ENCODE measurements around the gene ACO1. TPM values are rescaled to one million over a fixed set of nuclear protein-coding genes. Genes with fewer than 3 reads are reported as not detected.
A peak's percentile ranks its signal among the peaks of the same experiment; 100 is the strongest.
"Not testable (repeated sequence)": the region's sequence is repeated elsewhere in the genome, so short reads cannot be mapped to it uniquely, and the experiment has no call there.

The ACO1 gene
- total RNA-seq = 13.9 TPM

DNA sequence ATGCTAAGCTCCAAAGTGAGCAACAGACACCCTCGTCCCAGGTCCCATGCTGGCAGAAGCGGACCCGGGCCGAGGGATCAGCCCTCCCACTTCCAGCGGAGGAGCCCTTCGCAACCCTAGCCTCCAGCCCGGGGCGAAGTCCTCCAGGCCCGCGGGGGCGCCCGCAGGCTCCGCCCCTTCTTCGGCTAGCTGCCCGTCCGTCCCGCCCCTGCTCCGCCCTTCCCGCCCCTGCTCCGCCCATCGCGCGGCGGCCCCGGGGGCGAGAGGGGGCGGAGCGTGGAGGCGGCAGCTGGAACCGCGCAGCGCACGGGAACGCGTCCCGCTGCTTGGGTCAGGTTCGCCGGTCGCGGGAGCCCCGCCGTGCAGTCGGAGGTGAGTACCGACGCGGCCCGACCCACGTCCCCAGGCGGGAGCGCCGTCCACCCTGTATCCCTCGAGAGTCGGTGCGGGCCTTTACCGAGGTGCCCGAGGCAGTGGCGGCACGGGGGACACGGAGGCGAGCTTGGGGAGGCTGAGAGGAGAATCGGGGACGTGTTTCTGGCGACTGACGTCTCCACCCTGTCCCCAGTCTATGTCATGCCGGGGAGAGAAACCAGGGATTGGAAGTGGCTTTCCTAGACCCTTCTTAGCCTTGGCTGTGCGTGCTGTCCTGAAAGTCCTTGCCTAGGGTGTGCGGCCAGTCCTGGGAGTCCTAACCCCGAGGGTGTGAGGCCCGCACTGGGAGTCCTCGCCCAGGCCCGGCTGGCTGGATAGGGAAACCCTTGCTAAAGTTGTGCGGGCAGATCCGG is at the start of gene ACO1:
ACO1 (plus strand) TSS at position 280 of the 788 bp plus-strand sequence. CDS start 20,864 bp downstream, outside the sequence.
- FAIRE-seq (no peak), DNase-seq (ENCODE audit: low spot score in 2 of 2) (peak; percentile 88 to 94)

DNA sequence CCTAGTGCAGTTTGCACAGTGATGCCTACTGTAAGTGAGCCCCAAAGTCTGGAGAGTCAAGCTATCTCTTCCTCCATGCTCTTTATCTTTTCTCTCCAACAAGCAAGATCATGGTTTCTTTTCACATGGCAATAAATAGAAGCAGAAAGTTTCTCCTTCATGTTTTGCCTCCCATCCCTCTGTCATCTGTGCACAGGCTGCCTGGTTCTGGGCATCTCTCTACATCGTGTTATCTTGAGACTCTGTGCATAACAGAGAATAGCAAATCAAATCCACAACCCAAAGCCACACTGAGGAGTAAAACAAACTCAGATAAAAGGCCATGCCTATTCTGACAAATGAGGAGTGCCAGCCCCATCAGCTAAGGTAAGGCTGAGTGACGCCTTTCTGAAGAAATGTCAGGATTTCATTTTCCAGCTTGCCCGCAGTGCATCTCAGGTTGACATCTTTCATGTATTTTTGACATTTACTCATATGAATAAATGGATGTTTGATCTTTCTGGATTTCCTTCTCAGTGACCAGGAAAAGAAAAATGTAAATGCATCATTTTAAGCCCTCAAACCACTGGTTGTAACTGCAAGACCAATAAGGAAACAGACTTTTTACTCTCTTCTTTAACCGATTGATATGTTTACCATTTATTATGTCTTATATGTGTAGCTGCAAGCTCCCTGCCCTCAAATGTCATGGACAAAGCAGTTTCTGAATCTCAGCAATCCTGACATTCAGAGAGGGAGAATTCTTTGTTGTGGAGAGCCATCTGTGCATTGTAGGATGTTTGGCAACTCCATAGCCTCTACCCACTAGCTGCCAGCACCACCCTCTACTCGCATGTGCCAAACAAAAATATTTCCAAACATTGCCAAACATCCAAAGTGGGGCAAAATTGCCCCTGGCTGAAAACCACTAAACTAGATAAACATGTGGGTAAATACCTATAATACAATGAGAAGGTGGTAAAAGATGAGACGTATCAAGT is 49.2 kb upstream of the ACO1 start:
- no peak for DNase-seq (ENCODE audit: low spot score in 2 of 2)
- FAIRE-seq = no peak

DNA sequence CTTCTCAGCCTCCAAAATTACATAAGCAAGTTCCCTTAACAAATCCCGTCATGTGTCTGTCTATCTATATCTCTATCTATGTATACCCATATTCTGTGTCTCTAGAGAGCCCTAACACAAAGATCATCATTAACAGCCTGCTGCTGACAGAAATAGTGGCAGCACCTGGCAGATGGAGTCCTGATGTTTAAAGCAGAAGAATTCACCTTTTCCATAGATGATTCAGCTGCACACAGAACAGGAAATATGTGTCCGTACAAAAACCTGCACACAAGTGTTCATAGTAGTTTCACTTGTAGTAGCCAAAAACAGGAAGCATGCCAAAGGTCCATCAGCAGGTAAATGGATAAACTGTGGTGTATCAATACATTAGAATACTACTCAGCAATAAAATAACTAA is 45.0 kb upstream of the ACO1 start:
- DNase-seq (ENCODE audit: low spot score in 2 of 2) = no peak
- FAIRE-seq = no peak

DNA sequence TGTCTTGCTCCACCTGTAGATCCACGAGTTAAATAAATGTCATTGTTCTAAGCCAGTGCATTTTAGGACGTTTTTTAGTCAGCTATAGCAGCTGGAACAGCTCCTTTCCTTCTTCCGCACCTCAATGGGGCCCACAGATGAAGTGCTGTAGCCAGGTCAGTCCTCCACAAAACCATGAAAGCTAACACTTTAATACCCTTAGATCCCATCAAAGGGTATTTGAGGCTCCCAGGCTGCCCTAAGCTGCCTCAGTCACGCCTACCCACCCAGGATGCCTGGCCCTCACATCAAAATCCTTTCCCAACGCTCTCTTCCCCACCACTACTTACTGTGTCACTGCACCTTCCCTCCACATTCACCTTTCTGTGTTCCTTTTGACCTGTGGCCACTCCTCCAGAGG is 44.1 kb upstream of the ACO1 start:
- no peak for DNase-seq (ENCODE audit: low spot score in 2 of 2)
- FAIRE-seq = no peak

DNA sequence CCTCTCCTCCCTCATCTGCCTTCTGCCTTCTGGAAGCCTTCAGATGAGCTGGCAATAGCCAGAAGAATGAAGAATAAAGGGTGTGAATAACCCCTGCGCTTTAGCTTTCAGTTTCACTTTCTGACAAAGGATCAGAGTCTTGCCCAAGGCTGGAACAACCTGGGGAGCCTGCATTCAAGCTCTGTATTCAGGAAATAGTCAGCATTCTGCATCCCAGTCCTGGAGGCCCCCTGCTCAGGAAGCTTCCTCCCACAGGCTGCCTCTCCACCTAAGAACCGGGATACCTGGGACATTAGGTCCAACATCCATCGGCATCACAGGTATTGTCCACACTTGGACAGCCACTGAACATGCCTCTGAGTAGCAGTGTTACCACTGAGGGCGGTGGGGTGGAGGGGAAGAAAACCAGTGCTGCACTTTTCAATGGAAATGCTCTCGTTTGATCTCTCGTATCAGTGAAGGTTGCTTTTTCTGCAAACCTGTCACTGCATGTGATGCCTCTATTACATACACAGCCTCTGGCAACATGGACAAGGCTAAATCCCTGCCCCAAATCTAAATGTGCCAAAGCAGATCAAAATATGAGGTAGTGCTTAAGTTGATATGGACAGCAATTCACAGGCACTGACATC is 39.8 kb upstream of the ACO1 start:
- FAIRE-seq = no peak
- no peak for DNase-seq (ENCODE audit: low spot score in 2 of 2)

DNA sequence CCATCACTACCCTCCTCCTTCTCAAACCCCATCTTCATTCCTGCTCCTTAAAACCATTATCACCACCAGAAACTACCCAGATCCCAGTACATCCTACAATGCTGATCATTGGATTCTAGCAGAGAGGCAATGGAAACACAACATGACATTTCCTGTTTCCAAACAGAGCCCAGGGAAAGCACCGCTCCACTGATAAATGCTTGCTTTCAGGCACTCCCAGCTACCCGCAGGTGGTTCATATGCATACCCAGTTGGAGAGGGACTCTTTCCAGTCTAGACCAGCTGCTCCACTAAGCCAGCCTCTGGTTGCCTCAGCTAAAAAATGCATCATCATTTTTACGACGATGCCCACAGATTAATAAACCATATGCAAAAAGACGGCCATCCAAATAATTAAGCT is 39.2 kb upstream of the ACO1 start:
- DNase-seq (ENCODE audit: low spot score in 2 of 2) = no peak
- FAIRE-seq = no peak

DNA sequence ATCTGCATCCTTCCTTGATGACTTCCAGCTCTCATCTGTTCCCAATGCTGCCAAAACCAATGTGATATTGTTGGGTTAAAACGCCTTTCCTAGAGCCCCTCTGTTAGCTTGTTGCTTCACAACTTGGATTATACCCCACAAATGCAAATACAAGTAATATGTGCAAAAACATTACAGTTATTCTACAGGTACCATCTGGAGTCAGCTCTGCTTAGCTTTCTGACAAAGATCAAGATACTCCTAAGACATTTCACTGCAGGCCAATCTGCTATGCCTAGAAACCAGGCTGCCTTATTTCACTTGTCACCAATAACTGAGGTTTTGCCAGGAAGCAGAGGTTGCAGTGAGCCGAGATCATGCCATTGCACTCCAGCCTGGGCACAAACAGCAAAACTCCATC is 36.9 kb upstream of the ACO1 start:
- DNase-seq (ENCODE audit: low spot score in 2 of 2) (no peak), FAIRE-seq (no peak)

DNA sequence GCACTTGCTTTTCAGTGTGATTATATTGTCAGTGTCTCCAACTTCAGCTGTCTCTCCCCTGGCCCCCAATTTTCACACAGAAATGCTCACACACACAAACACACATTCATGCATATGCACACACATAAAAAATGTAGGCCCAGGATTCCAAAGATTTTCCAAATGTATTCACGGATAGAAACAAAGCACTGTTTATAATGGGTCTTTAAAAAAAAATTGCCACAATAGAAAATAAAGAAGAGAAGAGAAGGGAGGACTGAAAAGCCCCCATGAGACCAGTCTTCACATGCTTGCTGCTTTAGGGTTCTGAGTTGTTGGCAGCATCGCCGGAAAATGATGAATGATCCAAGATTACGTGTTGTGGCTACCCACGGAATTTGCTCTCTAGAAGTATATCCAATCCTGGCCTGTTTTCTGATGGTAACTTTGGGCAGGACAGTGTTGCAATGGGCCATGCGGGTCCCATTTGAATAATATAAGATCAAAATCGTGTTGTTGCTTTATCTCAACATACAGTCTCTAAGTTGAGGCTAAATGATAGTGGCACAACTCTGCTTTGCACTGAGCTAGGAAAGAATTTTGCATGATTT is 36.2 kb upstream of the ACO1 start:
- FAIRE-seq = no peak
- DNase-seq (ENCODE audit: low spot score in 2 of 2) = no peak

DNA sequence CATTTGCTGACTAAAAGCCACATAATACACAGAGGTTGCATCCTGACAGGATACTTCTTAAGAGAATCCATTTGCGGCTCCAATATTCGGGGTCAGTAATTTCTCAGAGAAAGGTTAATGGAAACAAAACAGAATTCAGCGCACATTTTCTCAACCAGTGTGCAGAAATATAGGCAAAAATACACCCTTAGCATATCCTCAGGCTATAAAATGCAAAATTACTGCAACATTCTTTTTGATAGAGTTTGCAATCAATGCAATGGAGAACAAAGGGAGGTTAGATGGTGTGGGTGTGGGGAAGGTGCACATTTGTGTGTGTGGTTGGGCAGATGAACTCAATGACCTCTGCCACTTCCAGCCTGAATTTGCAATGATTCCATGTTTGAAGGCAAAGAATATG is 35.4 kb upstream of the ACO1 start:
- FAIRE-seq = no peak
- no peak for DNase-seq (ENCODE audit: low spot score in 2 of 2)

DNA sequence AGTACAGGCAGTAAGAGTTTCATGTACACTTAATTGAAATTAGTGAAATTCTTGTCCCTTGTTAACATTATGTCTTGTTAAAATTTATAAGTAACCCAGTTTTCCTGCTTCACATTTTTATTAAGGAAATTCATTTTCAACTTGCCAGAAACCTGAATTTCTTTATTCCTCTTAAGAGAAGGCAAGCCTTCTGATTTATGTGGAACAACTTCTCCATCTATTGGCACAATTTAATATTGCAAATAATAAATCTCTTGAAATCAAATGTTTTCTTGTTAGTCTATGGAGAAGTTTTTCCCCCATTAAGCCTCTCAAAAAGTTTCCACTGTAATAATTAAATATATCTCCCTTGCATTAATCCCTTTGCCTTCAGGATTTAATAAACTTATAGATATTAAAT is 33.8 kb upstream of the ACO1 start:
- peak in 1 of 2 donors; percentile 16 for DNase-seq (ENCODE audit: low spot score in 2 of 2)
- no peak for FAIRE-seq

DNA sequence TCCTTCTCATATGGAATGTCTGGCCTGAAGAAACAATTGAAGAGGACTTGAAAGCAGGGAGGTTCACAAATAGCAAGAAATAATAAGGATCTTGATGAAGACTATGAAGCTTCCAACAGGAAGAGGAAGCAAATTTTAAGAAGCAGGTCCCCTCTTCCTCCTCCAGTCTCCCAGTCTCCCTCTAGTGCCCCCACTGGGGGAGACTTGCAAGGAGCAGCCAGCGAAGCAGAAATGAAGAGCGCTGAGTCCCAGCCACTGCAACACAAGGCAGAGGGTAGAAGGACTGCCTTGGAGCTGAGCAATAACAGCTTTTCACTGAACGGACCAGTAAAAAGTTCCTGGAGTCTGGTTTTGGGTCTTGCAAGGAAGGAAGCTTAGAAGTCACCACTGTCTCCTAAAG is 32.6 kb upstream of the ACO1 start:
- DNase-seq (ENCODE audit: low spot score in 2 of 2) (no peak), FAIRE-seq (no peak)

DNA sequence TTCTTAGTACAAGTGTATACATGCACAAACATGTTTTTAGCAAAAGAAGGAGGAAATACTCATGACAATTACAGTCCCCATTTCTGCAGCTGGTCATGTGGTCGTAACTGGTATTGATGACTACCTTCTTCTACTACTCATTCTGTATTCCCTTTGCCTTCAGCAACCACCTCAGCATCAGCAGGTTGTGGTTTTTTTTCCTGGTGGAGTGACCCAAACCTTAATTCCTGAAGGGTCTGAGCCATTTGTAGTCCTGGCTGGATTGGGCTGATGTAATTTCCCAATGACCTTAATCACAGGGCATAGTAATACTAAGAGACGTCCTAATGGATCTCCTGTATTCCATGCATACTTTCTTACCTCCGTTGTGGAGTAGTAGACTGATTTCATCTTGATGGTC is 31.0 kb upstream of the ACO1 start:
- FAIRE-seq; DNase-seq (ENCODE audit: low spot score in 2 of 2): not testable (repeated sequence)

DNA sequence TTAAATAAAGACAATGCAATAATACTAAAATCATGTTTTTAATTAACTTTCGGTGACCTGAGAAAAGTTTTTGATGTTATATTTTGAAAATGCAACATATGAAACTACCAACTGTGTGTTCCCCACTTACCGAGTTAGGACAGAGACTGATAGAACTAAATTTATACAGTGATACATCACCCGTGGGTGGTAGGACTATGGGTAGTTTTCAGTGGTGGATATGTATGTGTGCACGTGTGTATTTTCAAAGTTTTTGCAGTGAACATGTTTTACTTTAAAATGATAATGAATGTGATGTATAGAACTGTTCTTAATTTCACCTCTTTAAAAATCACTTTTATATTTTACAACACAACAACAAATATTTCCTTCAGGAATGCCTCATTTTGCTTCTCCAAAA is 25.0 kb upstream of the ACO1 start:
- no peak for DNase-seq (ENCODE audit: low spot score in 2 of 2)
- FAIRE-seq = no peak

DNA sequence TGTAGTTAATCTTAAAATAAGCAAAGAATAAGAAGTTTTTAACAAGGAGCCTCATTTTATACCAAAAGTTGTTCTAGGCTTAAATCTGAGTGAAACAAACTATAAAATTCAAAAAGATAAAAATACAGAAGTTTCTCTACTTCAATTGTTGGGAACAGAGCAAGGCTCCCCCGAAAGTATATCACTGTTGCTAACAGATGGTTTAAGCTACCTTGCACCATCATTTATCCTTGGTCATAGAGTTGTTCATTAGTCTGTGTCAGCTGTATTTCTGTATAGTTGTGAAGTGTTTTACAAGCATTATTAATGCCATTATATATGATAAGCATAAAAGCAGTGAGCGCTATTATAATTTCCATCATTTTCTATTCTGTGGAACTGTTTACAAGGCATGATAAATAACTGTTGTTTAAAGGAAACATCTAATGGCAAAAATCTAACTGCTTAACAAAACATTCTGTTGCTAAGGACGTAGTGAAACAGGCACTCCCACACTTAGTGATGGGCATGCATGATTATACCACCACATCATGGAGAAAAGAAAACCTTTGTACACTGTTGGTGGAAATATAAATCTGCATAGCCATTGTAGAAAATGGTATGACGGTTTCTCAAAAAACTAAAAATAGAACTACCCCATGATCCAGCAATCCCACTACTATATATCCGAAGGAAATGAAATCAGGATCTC is 23.3 kb upstream of the ACO1 start:
- FAIRE-seq (no peak), DNase-seq (ENCODE audit: low spot score in 2 of 2) (no peak)

DNA sequence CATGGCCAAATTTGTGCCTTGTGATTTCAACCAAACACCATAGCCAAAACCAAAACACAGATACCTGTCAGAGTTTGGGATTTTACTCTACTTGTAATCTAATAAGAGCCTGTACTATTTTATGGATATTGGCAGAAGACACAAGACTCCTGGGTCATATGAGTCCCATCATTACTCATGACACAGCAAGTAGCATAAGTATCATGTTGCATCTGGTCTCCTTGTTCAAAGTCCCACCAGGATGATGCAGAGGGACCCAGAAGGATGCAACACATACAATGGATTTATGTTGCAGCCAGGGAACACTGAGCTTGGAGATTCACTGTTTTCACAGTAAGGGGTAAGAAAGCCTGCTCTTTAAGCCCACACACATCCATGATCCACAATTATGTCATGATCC is 13.2 kb upstream of the ACO1 start:
- FAIRE-seq (no peak), DNase-seq (ENCODE audit: low spot score in 2 of 2) (no peak)

DNA sequence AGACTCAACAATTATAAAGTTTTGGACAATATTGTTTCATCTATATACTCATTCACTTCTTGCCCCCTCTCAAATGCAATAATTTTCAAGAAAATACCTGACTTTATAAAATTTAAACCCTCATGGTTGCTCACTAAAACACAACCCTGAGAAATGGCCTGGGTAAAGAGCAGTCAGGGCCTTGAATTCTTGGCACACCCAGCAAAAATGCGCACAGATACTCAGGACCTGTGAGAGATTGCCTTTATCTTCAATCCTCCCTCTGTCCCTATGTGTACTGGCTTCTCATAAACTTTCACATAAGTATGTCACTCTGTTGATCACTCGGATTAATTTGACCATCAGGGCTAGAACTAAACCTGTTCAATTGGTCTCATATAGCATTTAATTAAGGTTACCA is 12.8 kb upstream of the ACO1 start:
- DNase-seq (ENCODE audit: low spot score in 2 of 2) (no peak), FAIRE-seq (no peak)

DNA sequence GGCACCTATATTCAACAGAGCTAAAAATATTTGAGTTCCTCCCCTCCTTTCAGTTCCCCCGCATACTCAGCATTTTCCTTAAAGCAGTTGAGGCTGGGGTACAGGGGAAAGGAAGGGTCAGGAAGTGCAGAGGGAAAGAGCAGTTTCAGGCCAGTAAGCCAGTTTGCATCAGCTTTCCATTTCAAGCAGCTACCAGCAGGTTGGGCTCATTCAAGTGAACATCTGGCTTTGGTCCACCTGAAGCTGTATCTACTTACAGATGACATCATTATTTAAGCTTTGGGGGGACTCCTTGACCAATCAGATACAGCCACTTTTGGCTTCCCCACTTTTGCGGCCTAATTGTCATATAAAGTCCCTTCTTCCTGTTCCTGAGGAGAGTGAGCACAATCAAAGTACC is 8.2 kb upstream of the ACO1 start:
- DNase-seq (ENCODE audit: low spot score in 2 of 2) = no peak
- FAIRE-seq = no peak

DNA sequence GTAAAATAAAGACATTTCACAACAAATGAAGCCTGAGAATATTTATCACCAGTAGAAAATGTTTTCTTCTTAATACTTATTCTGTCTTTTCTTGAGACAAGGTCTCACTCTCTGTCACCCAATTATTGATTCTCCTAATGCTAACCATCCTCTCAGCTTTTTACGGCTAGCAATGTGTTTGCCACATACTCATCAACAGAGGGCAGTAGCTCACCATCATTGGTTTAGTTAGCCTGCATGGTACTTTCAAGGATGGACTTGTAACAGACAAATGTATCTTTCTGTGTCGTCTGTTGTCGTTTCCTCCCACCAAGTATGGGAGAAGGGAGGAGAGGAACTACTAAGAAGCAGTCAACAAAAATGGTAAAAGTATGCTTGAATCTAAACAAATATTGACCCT is 5.9 kb upstream of the ACO1 start:
- peak; percentile 73 for FAIRE-seq
- peak; percentile 44 to 51 for DNase-seq (ENCODE audit: low spot score in 2 of 2)

DNA sequence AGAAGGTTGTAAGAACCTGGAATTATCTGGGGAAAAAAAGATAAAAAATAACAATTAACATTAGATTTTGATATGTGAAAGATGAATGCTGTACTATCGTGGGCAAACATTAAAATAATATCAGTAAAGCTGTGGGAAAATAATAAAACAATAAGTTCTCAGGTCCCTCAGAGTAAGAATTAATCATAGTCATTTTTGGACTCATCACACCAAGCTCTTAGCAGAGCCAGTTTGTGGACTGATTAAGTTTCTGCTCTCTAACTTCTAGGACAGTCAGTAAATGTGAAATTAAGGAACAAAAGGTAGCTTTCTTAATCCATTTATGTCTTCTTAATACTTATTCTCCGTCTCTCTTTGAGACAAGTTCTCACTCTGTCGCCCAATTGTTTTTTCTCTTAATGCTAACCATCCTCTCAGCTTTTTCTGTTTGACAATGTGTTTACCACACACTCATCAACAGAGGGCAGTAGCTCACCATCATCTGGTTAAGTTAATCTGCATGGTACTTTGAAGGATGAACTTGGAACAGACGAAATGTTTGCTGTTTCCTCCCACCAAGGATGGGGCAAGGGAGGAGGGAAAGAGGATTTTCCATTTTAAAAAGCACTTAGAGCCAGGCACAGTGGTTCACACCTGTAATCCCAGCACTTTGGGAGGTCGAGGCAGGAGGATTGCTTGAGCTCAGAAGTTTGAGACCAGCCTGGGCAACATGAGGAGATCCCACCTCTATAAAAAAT is 5.3 kb upstream of the ACO1 start:
- DNase-seq (ENCODE audit: low spot score in 2 of 2) = peak; percentile 58 to 60
- FAIRE-seq = peak; percentile 3

All from frontal cortex (tissue), 4 donors.